Peyer's patch (tissue), 4 donors: Measurements from ENCODE around the gene TUT1.

Source experiments
- POLR2A ChIP-seq, 2 donors: fragments of 450-650 bp; IDR thresholded peaks; one replicate each; pipeline ENCODE4 v1.5.1; 2017; ENCODE audit warnings: antibody characterized with exemption in 2 of 2, mild to moderate bottlenecking in 2 of 2, moderate library complexity in 2 of 2
- TF ChIP-seq, protein P1 (sequence below), 6 experiments: fragments of 450-650 bp in 4 of 6; fragments of 200-600 bp in 2 of 6; sonication (generic) in 1 of 6; IDR thresholded peaks; one replicate each; pipeline ENCODE4 v1.5.1; 2017 to 2019; ENCODE audit warnings: antibody characterized with exemption in 6 of 6, mild to moderate bottlenecking in 3 of 6, moderate library complexity in 1 of 6

GRCh38 chr11:62552485-62553079 is 38.7 kb downstream of the TUT1 start:
- TF ChIP-seq, protein P1, sequence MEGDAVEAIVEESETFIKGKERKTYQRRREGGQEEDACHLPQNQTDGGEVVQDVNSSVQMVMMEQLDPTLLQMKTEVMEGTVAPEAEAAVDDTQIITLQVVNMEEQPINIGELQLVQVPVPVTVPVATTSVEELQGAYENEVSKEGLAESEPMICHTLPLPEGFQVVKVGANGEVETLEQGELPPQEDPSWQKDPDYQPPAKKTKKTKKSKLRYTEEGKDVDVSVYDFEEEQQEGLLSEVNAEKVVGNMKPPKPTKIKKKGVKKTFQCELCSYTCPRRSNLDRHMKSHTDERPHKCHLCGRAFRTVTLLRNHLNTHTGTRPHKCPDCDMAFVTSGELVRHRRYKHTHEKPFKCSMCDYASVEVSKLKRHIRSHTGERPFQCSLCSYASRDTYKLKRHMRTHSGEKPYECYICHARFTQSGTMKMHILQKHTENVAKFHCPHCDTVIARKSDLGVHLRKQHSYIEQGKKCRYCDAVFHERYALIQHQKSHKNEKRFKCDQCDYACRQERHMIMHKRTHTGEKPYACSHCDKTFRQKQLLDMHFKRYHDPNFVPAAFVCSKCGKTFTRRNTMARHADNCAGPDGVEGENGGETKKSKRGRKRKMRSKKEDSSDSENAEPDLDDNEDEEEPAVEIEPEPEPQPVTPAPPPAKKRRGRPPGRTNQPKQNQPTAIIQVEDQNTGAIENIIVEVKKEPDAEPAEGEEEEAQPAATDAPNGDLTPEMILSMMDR (IDR thresholded peaks at IDR 0.05), result no peak
- TF ChIP-seq POLR2A (IDR thresholded peaks at IDR 0.05), result no peak
